GM12801 (cell line): ENCODE results near the gene ATRN.

Experiments
- TF ChIP-seq, protein P1 (sequence below): IDR thresholded peaks from one replicate; pipeline ENCODE4 v1.5.1; 2011; ENCODE audit warnings: control low read depth; ENCODE audit not compliant: insufficient read length; ENCODE audit errors: extremely low read depth

Gene ATRN

DNA sequence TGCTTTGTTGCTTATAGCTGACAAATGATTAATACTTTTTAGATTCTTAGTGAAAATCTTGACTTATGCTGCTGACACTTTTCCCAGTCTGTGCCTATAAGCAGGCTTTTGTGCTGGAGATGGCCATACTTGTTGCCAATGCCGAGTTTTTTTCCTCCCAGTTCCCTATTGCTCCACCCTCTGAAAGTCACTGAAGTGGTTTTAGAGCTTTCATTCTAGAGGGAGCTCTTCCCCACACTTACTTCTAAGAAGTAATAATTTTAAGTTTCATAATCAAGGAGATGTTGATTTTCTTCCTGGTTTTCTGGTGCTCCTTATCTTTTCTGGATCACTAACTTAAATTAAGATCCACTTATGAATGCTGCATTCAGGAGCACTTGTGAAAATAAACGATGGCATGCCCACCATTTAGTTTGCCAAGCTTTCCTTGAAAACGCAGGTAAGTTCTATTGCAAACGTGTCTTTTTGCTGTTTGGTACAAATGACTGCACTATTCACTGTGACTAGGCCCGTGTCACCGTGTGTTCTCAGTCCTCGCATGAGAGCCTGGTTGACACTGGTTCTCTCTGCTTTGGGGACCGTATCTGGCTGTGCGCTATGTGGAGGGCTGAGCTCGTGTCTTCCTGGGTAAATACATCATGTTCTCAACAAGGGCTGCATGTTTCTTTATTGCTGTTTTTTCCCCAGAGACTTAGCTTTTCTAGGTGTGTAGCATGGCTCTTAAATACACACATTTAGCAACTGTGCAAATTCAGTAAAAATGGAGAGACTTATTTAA is 142.2 kb downstream of the ATRN start:
- TF ChIP-seq, protein P1, sequence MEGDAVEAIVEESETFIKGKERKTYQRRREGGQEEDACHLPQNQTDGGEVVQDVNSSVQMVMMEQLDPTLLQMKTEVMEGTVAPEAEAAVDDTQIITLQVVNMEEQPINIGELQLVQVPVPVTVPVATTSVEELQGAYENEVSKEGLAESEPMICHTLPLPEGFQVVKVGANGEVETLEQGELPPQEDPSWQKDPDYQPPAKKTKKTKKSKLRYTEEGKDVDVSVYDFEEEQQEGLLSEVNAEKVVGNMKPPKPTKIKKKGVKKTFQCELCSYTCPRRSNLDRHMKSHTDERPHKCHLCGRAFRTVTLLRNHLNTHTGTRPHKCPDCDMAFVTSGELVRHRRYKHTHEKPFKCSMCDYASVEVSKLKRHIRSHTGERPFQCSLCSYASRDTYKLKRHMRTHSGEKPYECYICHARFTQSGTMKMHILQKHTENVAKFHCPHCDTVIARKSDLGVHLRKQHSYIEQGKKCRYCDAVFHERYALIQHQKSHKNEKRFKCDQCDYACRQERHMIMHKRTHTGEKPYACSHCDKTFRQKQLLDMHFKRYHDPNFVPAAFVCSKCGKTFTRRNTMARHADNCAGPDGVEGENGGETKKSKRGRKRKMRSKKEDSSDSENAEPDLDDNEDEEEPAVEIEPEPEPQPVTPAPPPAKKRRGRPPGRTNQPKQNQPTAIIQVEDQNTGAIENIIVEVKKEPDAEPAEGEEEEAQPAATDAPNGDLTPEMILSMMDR = no peak

DNA sequence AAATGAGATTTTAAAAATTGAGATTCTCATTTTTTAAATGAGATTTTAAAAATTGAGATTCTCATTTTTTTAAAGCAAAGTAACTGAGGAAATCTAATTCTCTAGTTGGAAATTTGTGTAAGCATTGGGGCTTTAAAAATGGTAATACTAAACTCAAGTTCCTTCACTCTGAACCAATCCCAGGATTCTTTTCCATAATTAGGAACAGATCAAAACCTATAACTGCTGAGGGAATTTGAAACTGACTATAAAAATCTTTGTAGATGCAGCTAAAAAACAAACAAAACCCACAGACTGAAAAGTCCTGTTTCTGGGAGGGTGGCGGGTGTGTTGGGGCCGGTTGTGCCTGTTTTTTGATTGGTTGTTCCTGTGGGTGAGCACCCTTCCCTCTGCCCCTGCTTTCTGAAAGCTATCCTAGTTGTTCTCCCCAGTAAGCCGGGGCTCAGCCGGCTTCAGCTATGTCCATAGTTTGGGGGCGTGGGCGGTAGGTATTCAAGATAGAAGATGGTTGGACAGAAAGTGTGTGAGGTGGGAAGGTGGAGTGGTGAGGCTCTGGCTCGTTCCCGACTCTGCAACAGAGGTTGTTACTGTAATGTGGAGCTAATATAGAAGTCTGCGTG is 143.1 kb downstream of the ATRN start:
- TF ChIP-seq, protein P1 = no peak

GRCh38 chr20:3614466-3614865 is 143.6 kb downstream of the ATRN start:
- TF ChIP-seq, protein P1 = no peak

DNA sequence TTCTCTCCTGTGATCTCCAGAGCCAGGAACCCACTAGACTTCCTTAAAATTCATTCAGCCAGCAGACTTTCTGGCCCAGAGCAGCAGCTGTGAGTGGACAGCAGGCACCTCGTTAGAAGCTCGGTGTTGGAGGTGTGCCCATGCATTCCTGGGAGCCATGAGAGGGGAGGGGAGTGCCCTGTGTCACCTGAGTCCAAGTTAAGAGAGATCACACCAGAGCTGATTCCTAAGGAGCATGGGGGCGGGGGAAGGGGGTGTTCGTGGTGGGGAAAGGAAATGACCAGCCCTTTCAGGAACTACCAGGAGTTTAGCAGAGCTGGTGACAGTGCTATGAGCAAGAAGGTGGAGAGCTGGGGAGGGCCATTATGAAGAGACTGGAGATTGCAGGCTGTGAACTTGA is 145.4 kb downstream of the ATRN start:
- TF ChIP-seq, protein P1 = no peak

DNA sequence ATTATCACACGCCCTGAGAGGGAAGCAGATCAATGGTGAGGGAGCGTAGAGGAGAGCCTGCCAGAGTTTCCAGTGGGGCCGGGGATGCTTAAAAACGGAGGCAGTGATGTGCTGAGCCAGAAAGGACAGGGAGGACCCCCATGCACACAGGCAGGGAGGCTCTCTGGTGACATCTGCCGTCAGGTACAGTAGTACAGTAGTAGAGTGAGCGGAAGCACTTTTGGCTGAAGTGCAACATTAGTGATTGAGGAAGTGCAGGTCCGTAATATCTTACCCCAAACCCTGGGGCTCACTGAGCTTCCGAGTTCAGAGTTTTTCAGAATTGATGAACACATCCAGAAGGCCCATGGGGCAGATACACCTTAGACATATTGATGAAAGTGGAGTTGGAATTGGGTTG is 150.3 kb downstream of the ATRN start:
- TF ChIP-seq, protein P1 = no peak

DNA sequence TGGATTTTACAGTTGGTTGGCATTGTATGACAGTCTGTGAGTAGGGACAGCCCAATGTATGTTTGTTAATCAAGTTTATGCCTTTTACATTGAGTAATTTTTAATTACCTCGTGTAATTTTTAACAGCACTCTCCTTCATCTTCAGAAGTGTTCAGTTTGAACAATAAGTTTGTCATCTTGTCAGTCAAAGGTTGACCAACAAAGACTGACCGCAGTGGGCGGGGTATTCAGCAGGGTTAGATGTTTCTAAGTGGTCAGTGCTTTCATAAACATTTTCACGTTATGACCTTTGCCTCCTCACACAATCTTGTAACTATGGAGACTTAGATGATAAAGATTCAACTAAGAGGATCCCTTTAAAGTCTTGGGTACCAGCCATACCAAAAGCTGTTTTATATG is 151.6 kb downstream of the ATRN start:
- TF ChIP-seq, protein P1 = no peak

- TF ChIP-seq, protein P1 = no peak
These were observed 156.7 kb downstream of the ATRN start for GRCh38 chr20:3627476-3627875.
